Liver (tissue), 9 donors: ENCODE data around the gene JMJD7. TPM values are rescaled to one million over a fixed set of nuclear protein-coding genes. Genes with fewer than 3 reads are reported as not detected.

ENCODE experiments used
- DNase-seq: peaks from one replicate; pipeline ENCODE4 v3.0.0-alpha.2; 2017; ENCODE audit warnings: low spot score
- H3K27ac ChIP-seq, 2 donors: one replicate each; pipeline ENCODE4 v1.7.0; 2013; ENCODE audit warnings: inconsistent platforms in 2 of 2, low read length in 2 of 2, control low read depth in 1 of 2, low read depth in 1 of 2, mild to moderate bottlenecking in 1 of 2
- H3K27me3 ChIP-seq, 4 donors: one replicate each; pipeline versions ENCODE4 v1.6.1 to v1.7.0; 2013; ENCODE audit warnings: low read length in 3 of 4, inconsistent platforms in 1 of 4, mild to moderate bottlenecking in 1 of 4, moderate library complexity in 1 of 4; ENCODE audit not compliant: control insufficient read depth in 4 of 4, insufficient read depth in 4 of 4
- H3K36me3 ChIP-seq, 4 donors: one replicate each; pipeline versions ENCODE4 v1.6.1 to v1.7.0; 2013; ENCODE audit warnings: low read length in 3 of 4, mild to moderate bottlenecking in 3 of 4, low read depth in 1 of 4, moderate library complexity in 1 of 4; ENCODE audit not compliant: control insufficient read depth in 4 of 4, insufficient read depth in 3 of 4
- H3K4me1 ChIP-seq, 4 donors: one replicate each; pipeline versions ENCODE4 v1.6.1 to v1.7.0; 2013; ENCODE audit warnings: low read length in 3 of 4, mild to moderate bottlenecking in 3 of 4, moderate library complexity in 1 of 4; ENCODE audit not compliant: control insufficient read depth in 4 of 4, insufficient read depth in 4 of 4
- H3K4me3 ChIP-seq, 3 donors: one replicate each; pipeline versions ENCODE4 v1.6.1 to v1.7.0; 2013; ENCODE audit warnings: low read length in 3 of 3, control low read depth in 1 of 3, low read depth in 1 of 3, mild to moderate bottlenecking in 1 of 3
- H3K9ac ChIP-seq, 2 donors: one replicate each; pipeline ENCODE4 v1.7.0; 2013; ENCODE audit warnings: low read length in 2 of 2, mild to moderate bottlenecking in 2 of 2, moderate library complexity in 2 of 2, control low read depth in 1 of 2, low read depth in 1 of 2
- H3K9me3 ChIP-seq, 4 donors: one replicate each; pipeline versions ENCODE4 v1.6.1 to v1.7.0; 2013; ENCODE audit warnings: low read length in 3 of 4; ENCODE audit not compliant: control insufficient read depth in 4 of 4
- EGR1 ChIP-seq, 2 donors: IDR thresholded peaks; 2 replicates each; pipeline ENCODE4 v1.6.1; 2016 to 2018; ENCODE audit warnings: antibody characterized with exemption in 2 of 2, low read depth in 2 of 2
- FOXA1 ChIP-seq: IDR thresholded peaks from 2 replicates; pipeline ENCODE4 v1.6.1; 2016; ENCODE audit warnings: antibody characterized with exemption
- FOXA2 ChIP-seq: IDR thresholded peaks from 2 replicates; pipeline ENCODE4 v1.6.1; 2016; ENCODE audit warnings: antibody characterized with exemption
- GABPA ChIP-seq, 2 donors: IDR thresholded peaks in 1 of 2; conservative IDR thresholded peaks in 1 of 2; 2 replicates each; pipeline ENCODE4 v1.6.1; 2016; ENCODE audit warnings: antibody characterized with exemption in 2 of 2, mild to moderate bottlenecking in 1 of 2, moderate library complexity in 1 of 2
- HNF4A ChIP-seq, 2 donors: conservative IDR thresholded peaks; 2 replicates each; pipeline ENCODE4 v1.6.1; 2016; ENCODE audit warnings: antibody characterized with exemption in 2 of 2, mild to moderate bottlenecking in 2 of 2
- HNF4G ChIP-seq: IDR thresholded peaks from 2 replicates; pipeline ENCODE4 v1.6.1; 2016; ENCODE audit warnings: antibody characterized with exemption
- JUND ChIP-seq, 2 donors: IDR thresholded peaks; 2 replicates each; pipeline ENCODE4 v1.6.1; 2016; ENCODE audit warnings: antibody characterized with exemption in 2 of 2
- NR2F2 ChIP-seq: IDR thresholded peaks from 2 replicates; pipeline ENCODE4 v1.6.1; 2016; ENCODE audit warnings: antibody characterized with exemption
- RAD21 ChIP-seq, 2 donors: IDR thresholded peaks; 2 replicates each; pipeline ENCODE4 v1.6.1; 2016; ENCODE audit warnings: antibody characterized with exemption in 2 of 2, mild to moderate bottlenecking in 2 of 2
- RXRA ChIP-seq, 2 donors: IDR thresholded peaks; 2 replicates each; pipeline ENCODE4 v1.6.1; 2017 to 2018; ENCODE audit warnings: antibody characterized with exemption in 2 of 2, mild to moderate bottlenecking in 1 of 2
- TAF1 ChIP-seq: conservative IDR thresholded peaks from 2 replicates; pipeline ENCODE4 v1.6.1; 2016; ENCODE audit warnings: antibody characterized with exemption, mild to moderate bottlenecking
- YY1 ChIP-seq: IDR thresholded peaks from 2 replicates; pipeline ENCODE4 v1.6.1; 2016; ENCODE audit warnings: antibody characterized with exemption, mild to moderate bottlenecking
- ZBTB33 ChIP-seq: IDR thresholded peaks from 2 replicates; pipeline ENCODE4 v1.6.1; 2016; ENCODE audit warnings: antibody characterized with exemption
- WGBS: extraction: QIAGEN DNeasy Blood & Tissue Kit; methylation state at CpG from one replicate; pipeline ENCODE4 v1.1.7; 2013; 5-methylcytosine and 5-hydroxymethylcytosine counted together
- polyA plus RNA-seq, 2 donors: library from polyadenylated mRNA; stranded (reverse) in 1 of 2; unstranded in 1 of 2; fragments of 200-250 nt in 1 of 2; fragments of >200 nt in 1 of 2; fragmentation: Nextera tagmentation in 1 of 2; extraction: Ambion mirVana in 1 of 2; gene quantifications; one replicate each; pipeline versions ENCODE4 v1.2.1 to v1.2.3, GENCODE V29; 2013 to 2015
- total RNA-seq, 2 donors: library from RNA; depleted of rRNA; stranded (reverse); fragments of >200 nt; gene quantifications; one replicate each; pipeline ENCODE4 v1.2.3, GENCODE V29; 2014
- TF ChIP-seq, protein P1 (sequence below): IDR thresholded peaks from 2 replicates; pipeline ENCODE4 v1.6.1; 2016; ENCODE audit warnings: antibody characterized with exemption
- TF ChIP-seq, protein P2 (sequence below): IDR thresholded peaks from 2 replicates; pipeline ENCODE4 v1.6.1; 2016; ENCODE audit warnings: antibody characterized with exemption
- TF ChIP-seq, protein P3 (sequence below): IDR thresholded peaks from 2 replicates; pipeline ENCODE4 v1.6.1; 2016; ENCODE audit warnings: antibody characterized with exemption, mild to moderate bottlenecking
- donor health status: healthy.
- donor health status: healthy.
- donor health status: healthy.
- donor health status: healthy.
- donor health status: healthy.

Gene JMJD7
- total and polyA plus RNA-seq, 4 donors, result 0.75 to 5.9 (median 5.4) TPM

DNA sequence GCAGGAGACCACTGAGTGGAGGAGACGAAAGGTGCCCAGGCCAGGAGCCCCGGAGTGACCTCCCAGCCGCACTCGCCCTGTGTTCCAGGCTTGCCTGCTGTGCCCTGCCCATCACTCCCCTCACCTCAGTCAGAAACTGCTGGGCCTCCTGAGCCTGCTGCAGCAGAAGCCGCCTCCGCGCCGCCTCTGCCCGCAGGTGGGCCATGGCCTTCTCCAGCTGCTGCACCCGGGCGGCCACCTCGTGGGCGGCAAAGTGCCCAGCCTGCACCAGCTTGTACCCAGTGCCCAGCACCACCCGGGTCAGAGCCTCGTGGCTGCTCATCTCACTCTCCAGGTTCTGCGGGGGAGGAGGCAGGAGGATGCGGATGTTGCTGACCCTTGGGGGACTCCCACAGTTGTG lies 28.4 kb downstream of the JMJD7 start:
- Histone ChIP-seq H3K4me1 (no peaks in the 10 kb centered on the region), H3K9ac (no peak overlapping the region), H3K27me3 (no peaks in the 10 kb centered on the region), H3K27ac (no peak overlapping the region), H3K36me3 (no peaks in the 10 kb centered on the region), H3K4me3 (no peak overlapping the region), H3K9me3 (no peaks in the 10 kb centered on the region)
- 93% methylated on average over 17 of the region's 17 CpGs for WGBS
- TF ChIP-seq YY1 (no peak), RXRA (IDR thresholded peaks at IDR 0.05) (no peak), NR2F2 (no peak), JUND (IDR thresholded peaks at IDR 0.05) (no peak), FOXA1 (no peak), EGR1 (IDR thresholded peaks at IDR 0.05; ENCODE audit: low read depth in 2 of 2) (no peak), RAD21 (IDR thresholded peaks at IDR 0.05) (no peak), FOXA2 (no peak), TAF1 (no peak), HNF4G (no peak)
- TF ChIP-seq, protein P1, sequence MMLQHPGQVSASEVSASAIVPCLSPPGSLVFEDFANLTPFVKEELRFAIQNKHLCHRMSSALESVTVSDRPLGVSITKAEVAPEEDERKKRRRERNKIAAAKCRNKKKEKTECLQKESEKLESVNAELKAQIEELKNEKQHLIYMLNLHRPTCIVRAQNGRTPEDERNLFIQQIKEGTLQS, result no peak
- TF ChIP-seq, protein P2, sequence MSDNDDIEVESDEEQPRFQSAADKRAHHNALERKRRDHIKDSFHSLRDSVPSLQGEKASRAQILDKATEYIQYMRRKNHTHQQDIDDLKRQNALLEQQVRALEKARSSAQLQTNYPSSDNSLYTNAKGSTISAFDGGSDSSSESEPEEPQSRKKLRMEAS, result no peak
- TF ChIP-seq, protein P3, sequence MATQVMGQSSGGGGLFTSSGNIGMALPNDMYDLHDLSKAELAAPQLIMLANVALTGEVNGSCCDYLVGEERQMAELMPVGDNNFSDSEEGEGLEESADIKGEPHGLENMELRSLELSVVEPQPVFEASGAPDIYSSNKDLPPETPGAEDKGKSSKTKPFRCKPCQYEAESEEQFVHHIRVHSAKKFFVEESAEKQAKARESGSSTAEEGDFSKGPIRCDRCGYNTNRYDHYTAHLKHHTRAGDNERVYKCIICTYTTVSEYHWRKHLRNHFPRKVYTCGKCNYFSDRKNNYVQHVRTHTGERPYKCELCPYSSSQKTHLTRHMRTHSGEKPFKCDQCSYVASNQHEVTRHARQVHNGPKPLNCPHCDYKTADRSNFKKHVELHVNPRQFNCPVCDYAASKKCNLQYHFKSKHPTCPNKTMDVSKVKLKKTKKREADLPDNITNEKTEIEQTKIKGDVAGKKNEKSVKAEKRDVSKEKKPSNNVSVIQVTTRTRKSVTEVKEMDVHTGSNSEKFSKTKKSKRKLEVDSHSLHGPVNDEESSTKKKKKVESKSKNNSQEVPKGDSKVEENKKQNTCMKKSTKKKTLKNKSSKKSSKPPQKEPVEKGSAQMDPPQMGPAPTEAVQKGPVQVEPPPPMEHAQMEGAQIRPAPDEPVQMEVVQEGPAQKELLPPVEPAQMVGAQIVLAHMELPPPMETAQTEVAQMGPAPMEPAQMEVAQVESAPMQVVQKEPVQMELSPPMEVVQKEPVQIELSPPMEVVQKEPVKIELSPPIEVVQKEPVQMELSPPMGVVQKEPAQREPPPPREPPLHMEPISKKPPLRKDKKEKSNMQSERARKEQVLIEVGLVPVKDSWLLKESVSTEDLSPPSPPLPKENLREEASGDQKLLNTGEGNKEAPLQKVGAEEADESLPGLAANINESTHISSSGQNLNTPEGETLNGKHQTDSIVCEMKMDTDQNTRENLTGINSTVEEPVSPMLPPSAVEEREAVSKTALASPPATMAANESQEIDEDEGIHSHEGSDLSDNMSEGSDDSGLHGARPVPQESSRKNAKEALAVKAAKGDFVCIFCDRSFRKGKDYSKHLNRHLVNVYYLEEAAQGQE, result no peak
- DNase-seq, result no peak

GRCh38 chr15:41856716-41857115 lies 28.8 kb downstream of the JMJD7 start:
- TF ChIP-seq YY1 (no peak), RAD21 (IDR thresholded peaks at IDR 0.05) (no peak), FOXA2 (no peak), RXRA (IDR thresholded peaks at IDR 0.05) (no peak)
- 95% methylated on average over 12 of the region's 12 CpGs for WGBS
- H3K36me3 ChIP-seq, result no peaks in the 10 kb centered on the region
- no peaks in the 10 kb centered on the region for H3K27me3 ChIP-seq
- H3K4me1 ChIP-seq, result no peaks in the 10 kb centered on the region
- no peaks in the 10 kb centered on the region for H3K9me3 ChIP-seq
- H3K9ac ChIP-seq, result no peak overlapping the region
- no peak overlapping the region for H3K4me3 ChIP-seq
- DNase-seq, result no peak
- H3K27ac ChIP-seq, result no peak overlapping the region

GRCh38 chr15:41857316-41857715 lies 29.4 kb downstream of the JMJD7 start:
- Histone ChIP-seq H3K9me3 (no peaks in the 10 kb centered on the region), H3K4me1 (no peaks in the 10 kb centered on the region), H3K9ac (no peak overlapping the region), H3K27me3 (no peaks in the 10 kb centered on the region), H3K36me3 (no peaks in the 10 kb centered on the region), H3K27ac (no peak overlapping the region), H3K4me3 (no peak overlapping the region)
- 95% methylated on average over 9 of the region's 9 CpGs for WGBS
- no peak for DNase-seq
- no peak for TF ChIP-seq JUND (IDR thresholded peaks at IDR 0.05)
- no peak for TF ChIP-seq EGR1 (IDR thresholded peaks at IDR 0.05; ENCODE audit: low read depth in 2 of 2)
- TF ChIP-seq FOXA1, result no peak
- TF ChIP-seq, protein P1, result no peak
- no peak for TF ChIP-seq YY1
- no peak for TF ChIP-seq RXRA (IDR thresholded peaks at IDR 0.05)
- TF ChIP-seq HNF4A (conservative IDR thresholded peaks at IDR 0.05), result no peak
- no peak for TF ChIP-seq TAF1
- TF ChIP-seq NR2F2, result no peak
- TF ChIP-seq ZBTB33, result no peak
- TF ChIP-seq GABPA (IDR thresholded peaks at IDR 0.05 in 1 of 2, conservative IDR thresholded peaks at IDR 0.05 in 1 of 2), result no peak
- TF ChIP-seq, protein P2, result no peak
- TF ChIP-seq HNF4G, result no peak
- no peak for TF ChIP-seq FOXA2
